Spleen (tissue), 11 donors: ENCODE data around the gene IMP4. TPM values are rescaled to one million over a fixed set of nuclear protein-coding genes. Genes with fewer than 3 reads are reported as not detected.
A peak's percentile ranks its signal among the peaks of the same experiment; 100 is the strongest.

Experiments used
- DNase-seq: peaks from one replicate; pipeline ENCODE4 v3.0.0-alpha.2; 2020
- H3K27ac ChIP-seq, 8 donors: fragments of 200-600 bp; sonication (generic) in 7 of 8; 1 replicate in 4 of 8; 2 replicates in 4 of 8; pipeline versions ENCODE4 v1.5.0 to v1.8.0; 2016 to 2021; ENCODE audit warnings: inconsistent platforms in 4 of 8, mild to moderate bottlenecking in 4 of 8, moderate library complexity in 1 of 8
- H3K27me3 ChIP-seq, 7 donors: fragments of 200-600 bp; sonication (generic) in 6 of 7; replicated peaks in 1 of 7; 1 replicate in 4 of 7; 2 replicates in 3 of 7; pipeline versions ENCODE4 v1.5.0 to v1.8.0; 2016 to 2021; ENCODE audit warnings: inconsistent platforms in 3 of 7, mild to moderate bottlenecking in 1 of 7
- H3K36me3 ChIP-seq, 6 donors: fragments of 200-600 bp; sonication (generic) in 5 of 6; 1 replicate in 4 of 6; 2 replicates in 2 of 6; pipeline versions ENCODE4 v1.5.0 to v1.8.0; 2016 to 2021; ENCODE audit warnings: inconsistent platforms in 2 of 6
- H3K4me1 ChIP-seq, 6 donors: fragments of 200-600 bp; sonication (generic) in 5 of 6; 1 replicate in 3 of 6; 2 replicates in 3 of 6; pipeline versions ENCODE4 v1.5.0 to v1.8.0; 2016 to 2021; ENCODE audit warnings: inconsistent platforms in 3 of 6
- H3K4me3 ChIP-seq, 8 donors: fragments of 200-600 bp; sonication (generic) in 7 of 8; 1 replicate in 4 of 8; 2 replicates in 4 of 8; pipeline versions ENCODE4 v1.5.0 to v1.8.0; 2016 to 2021; ENCODE audit warnings: inconsistent platforms in 4 of 8, mild to moderate bottlenecking in 4 of 8, moderate library complexity in 2 of 8
- H3K9me3 ChIP-seq, 8 donors: fragments of 200-600 bp; sonication (generic) in 7 of 8; 1 replicate in 4 of 8; 2 replicates in 4 of 8; pipeline versions ENCODE4 v1.5.0 to v1.8.0; 2016 to 2021; ENCODE audit warnings: inconsistent platforms in 4 of 8
- CTCF ChIP-seq, 11 experiments: fragments of 200-600 bp in 7 of 11; fragments of 450-650 bp in 4 of 11; sonication (generic) in 4 of 11; IDR thresholded peaks in 8 of 11; conservative IDR thresholded peaks in 3 of 11; 1 replicate in 7 of 11; 2 replicates in 4 of 11; pipeline versions ENCODE4 v1.4.0 to v1.8.0; 2016 to 2021; ENCODE audit warnings: antibody characterized with exemption in 11 of 11, inconsistent platforms in 4 of 11, mild to moderate bottlenecking in 1 of 11
- POLR2A ChIP-seq, 3 donors: fragments of 450-650 bp; IDR thresholded peaks; one replicate each; pipeline ENCODE4 v1.5.1; 2017; ENCODE audit warnings: antibody characterized with exemption in 3 of 3, mild to moderate bottlenecking in 1 of 3
- POLR2AphosphoS5 ChIP-seq, 3 donors: sonication (generic); formaldehyde crosslinking; IDR thresholded peaks; one replicate each; pipeline ENCODE4 v1.5.1; 2017; ENCODE audit warnings: antibody characterized with exemption in 3 of 3
- WGBS, 5 donors: extraction: QIAGEN DNeasy Blood & Tissue Kit in 3 of 5; methylation state at CpG; one replicate each; pipeline versions ENCODE4 v1.1.5 to v1.1.7; 2013 to 2018; 5-methylcytosine and 5-hydroxymethylcytosine counted together
- intact Hi-C: fragments of 100-400 bp; cut with DNase I; formaldehyde crosslinking; loops from one replicate; pipeline ENCODE4 v1.15.0; 2023; ENCODE audit warnings: low total_unique reads
- polyA plus RNA-seq, 3 donors: library from polyadenylated mRNA; stranded (reverse); fragments of 200-250 nt; gene quantifications; one replicate each; pipeline ENCODE4 v1.2.1, GENCODE V29; 2013
- small RNA-seq, 4 donors: library from RNA; depleted of rRNA; stranded (forward); fragments of <200 nt; gene quantifications; one replicate each; pipeline ENCODE3, GENCODE V24; 2016
- total RNA-seq, 7 donors: library from RNA; depleted of rRNA in 3 of 7; stranded (reverse); fragments of >200 nt in 3 of 7; fragmentation: NEBNext Ultra II Directional in 4 of 7; extraction: Animal tissue kit (Norgen Biotek cat#: 25700) in 4 of 7; gene quantifications; one replicate each; pipeline versions ENCODE4 v1.1.0 to v1.2.1, GENCODE V29; 2016 to 2021
- donor health status: healthy with polysubstance abuse.
- donor health status: DM: no; HTN: no; CAD: no; lungs with moderate emphysema.
- donor health status: DM: no; HTN: no; CAD: no.
- donor health status: Bipolar disorder and iron deficiency.
- donor health status: healthy.
- donor health status: DM: no; HTN: no; CAD: no.
- donor health status: DM: yes; HTN: yes; CAD: no.

Gene IMP4
- total and polyA plus RNA-seq, 10 donors, result 50.2 to 85.0 (median 66.7) TPM

DNA sequence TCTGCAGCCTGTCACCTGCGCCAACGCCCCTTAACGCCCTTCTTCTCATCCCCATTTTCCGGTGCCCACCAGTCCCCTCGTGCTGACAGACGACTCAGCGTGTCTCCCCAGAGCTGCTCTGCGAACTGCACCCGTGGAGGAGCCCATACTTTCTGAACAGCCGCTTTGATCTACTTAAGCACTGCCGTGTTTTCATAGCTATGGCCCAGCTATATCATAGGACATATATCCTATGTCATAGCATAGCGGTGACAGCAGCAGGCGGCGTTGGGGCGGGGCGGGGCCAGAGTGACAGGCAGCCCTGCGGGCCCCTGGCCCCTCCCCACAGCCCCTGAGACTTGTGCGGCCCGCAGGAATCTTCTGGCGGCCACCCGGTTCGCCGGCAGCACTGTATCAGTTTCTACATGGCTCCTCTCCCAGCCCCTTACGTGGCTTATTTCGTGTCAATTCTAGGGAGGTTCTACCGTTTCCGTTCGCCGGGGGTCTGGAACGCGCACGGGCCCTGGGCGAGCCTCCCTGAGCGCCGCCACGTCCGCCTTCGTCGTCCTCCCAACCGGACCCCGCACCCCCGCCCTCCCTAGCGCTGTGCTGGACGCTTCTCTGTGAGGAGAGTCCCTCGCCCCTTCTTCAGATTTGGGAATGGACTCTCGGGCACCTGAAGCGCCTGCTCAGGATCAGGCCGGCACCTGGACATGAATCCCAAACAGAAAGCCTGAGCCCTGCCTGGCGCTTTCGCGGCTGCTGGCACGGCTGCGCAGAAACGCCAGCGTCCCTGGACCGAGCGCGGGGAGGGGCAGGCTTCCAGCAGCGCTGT is 48.6 kb downstream of the IMP4 start:
- peak; percentile 96 for DNase-seq
- H3K27ac ChIP-seq, result peak overlapping the region; percentile 86 to 94 (median 88)
- no peaks in the 10 kb centered on the region for H3K27me3 ChIP-seq
- peak overlapping the region; percentile 55 to 74 (median 62) for H3K4me3 ChIP-seq
- WGBS, 5 donors, result 1 to 4% (median 2%) methylated on average over 44 to 59 of the region's 59 CpGs
- no peaks in the 10 kb centered on the region for H3K9me3 ChIP-seq
- H3K36me3 ChIP-seq, result no peaks in the 10 kb centered on the region
- peak; percentile 79 to 90 (median 87) for TF ChIP-seq POLR2AphosphoS5 (IDR thresholded peaks at IDR 0.05)
- TF ChIP-seq POLR2A (IDR thresholded peaks at IDR 0.05), result no peak
- TF ChIP-seq CTCF (IDR thresholded peaks at IDR 0.05 in 8 of 11, conservative IDR thresholded peaks at IDR 0.05 in 3 of 11), result no peak
- intact Hi-C loops, result no loop called here
- H3K4me1 ChIP-seq, result peaks cover 15 to 64% (median 51%) of the 10 kb centered on the region in 6 donors

- H3K4me1 ChIP-seq, result peaks cover 7 to 56% (median 44%) of the 10 kb centered on the region in 6 donors
- peak overlapping the region; percentile 86 to 94 (median 88) for H3K27ac ChIP-seq
Measured at GRCh38 chr2:130391872-130392670, 49.4 kb downstream of the IMP4 start.

GRCh38 chr2:130393318-130393910 is 50.7 kb downstream of the IMP4 start:
- intact Hi-C loops, result no loop called here
- Histone ChIP-seq H3K9me3 (no peaks in the 10 kb centered on the region), H3K4me1 (peaks cover 0 to 42% (median 30%) of the 10 kb centered on the region in 6 donors), H3K4me3 (no peak overlapping the region), H3K27me3 (peaks cover 0 to 5% (median 0%) of the 10 kb centered on the region in 7 donors), H3K36me3 (no peaks in the 10 kb centered on the region), H3K27ac (no peak overlapping the region)
- TF ChIP-seq POLR2AphosphoS5 (IDR thresholded peaks at IDR 0.05) (no peak), POLR2A (IDR thresholded peaks at IDR 0.05) (no peak), CTCF (IDR thresholded peaks at IDR 0.05 in 8 of 11, conservative IDR thresholded peaks at IDR 0.05 in 3 of 11) (no peak)
- WGBS, 5 donors, result 86 to 93% (median 90%) methylated on average over 7 of the region's 7 CpGs
- peak; percentile 62 for DNase-seq

More at GRCh38 chr2:130391872-130392670, 49.4 kb downstream of the IMP4 start:
- WGBS, 5 donors, result 31 to 38% (median 35%) methylated on average over 17 of the region's 17 CpGs
- DNase-seq, result peak; percentile 77
- Histone ChIP-seq H3K9me3 (no peaks in the 10 kb centered on the region), H3K27me3 (peaks cover 0 to 5% (median 0%) of the 10 kb centered on the region in 7 donors), H3K4me3 (peak overlapping the region; percentile 55 to 74 (median 62)), H3K36me3 (no peaks in the 10 kb centered on the region)
- intact Hi-C loops, result no loop called here
- TF ChIP-seq CTCF (IDR thresholded peaks at IDR 0.05 in 8 of 11, conservative IDR thresholded peaks at IDR 0.05 in 3 of 11) (no peak), POLR2AphosphoS5 (IDR thresholded peaks at IDR 0.05) (no peak), POLR2A (IDR thresholded peaks at IDR 0.05) (no peak)

Small RNA genes lying within 50 kb of the gene (small RNA-seq; reads per million reads assigned to genes)
- gene AC132479.1, result 0 reads per million in 4 donors

Other genes starting within 250 kb of the IMP4 start
- not detected for gene POTEF, start 213.7 kb upstream of the IMP4 start, total RNA-seq
- not detected for gene POTEF, start 213.7 kb upstream of the IMP4 start, polyA plus RNA-seq
- 1 to 10 TPM in 2 of 7 donors, under 1 TPM in 3, not detected in 2; 0.27 to 2.5 (median 0.66) TPM for gene CCDC74B, start 197.8 kb upstream of the IMP4 start, total RNA-seq
- under 1 TPM; 0.38 to 0.61 (median 0.57) TPM for gene CCDC74B, start 197.8 kb upstream of the IMP4 start, polyA plus RNA-seq
- gene SMPD4, start 161.3 kb upstream of the IMP4 start, total RNA-seq, result 10 to 100 TPM; 32.7 to 44.9 (median 40.7) TPM
- gene SMPD4, start 161.3 kb upstream of the IMP4 start, polyA plus RNA-seq, result 10 to 100 TPM; 24.0 to 34.7 (median 33.0) TPM
- gene MZT2B, start 160.6 kb upstream of the IMP4 start, total RNA-seq, result 100 to 1,000 TPM in 3 of 7 donors, 10 to 100 TPM in 4; 37.9 to 159 (median 95.0) TPM
- 100 to 1,000 TPM; 204 to 308 (median 217) TPM for gene MZT2B, start 160.6 kb upstream of the IMP4 start, polyA plus RNA-seq
- not detected for gene TUBA3E, start 144.5 kb upstream of the IMP4 start, total RNA-seq
- under 1 TPM in 1 of 3 donors, not detected in 2; 0.11 TPM for gene TUBA3E, start 144.5 kb upstream of the IMP4 start, polyA plus RNA-seq
- gene PTPN18, start 13.2 kb downstream of the IMP4 start, total RNA-seq, result 100 to 1,000 TPM in 6 of 7 donors, 10 to 100 TPM in 1; 79.5 to 132 (median 109) TPM
- gene PTPN18, start 13.2 kb downstream of the IMP4 start, polyA plus RNA-seq, result 100 to 1,000 TPM in 1 of 3 donors, 10 to 100 TPM in 2; 75.9 to 129 (median 98.2) TPM
- not detected for gene POTEI, start 166.4 kb downstream of the IMP4 start, total RNA-seq
- not detected for gene POTEI, start 166.4 kb downstream of the IMP4 start, polyA plus RNA-seq
- gene CFC1B, start 178.3 kb downstream of the IMP4 start, total RNA-seq, result not detected
- not detected for gene CFC1B, start 178.3 kb downstream of the IMP4 start, polyA plus RNA-seq